T follicular helper cell (primary cell): ENCODE results near the gene LRRN4CL.

Experiments
- DNase-seq: peaks from one replicate; pipeline ENCODE4 v3.0.0-alpha.2; 2020; ENCODE audit warnings: low read depth

Gene LRRN4CL

DNA sequence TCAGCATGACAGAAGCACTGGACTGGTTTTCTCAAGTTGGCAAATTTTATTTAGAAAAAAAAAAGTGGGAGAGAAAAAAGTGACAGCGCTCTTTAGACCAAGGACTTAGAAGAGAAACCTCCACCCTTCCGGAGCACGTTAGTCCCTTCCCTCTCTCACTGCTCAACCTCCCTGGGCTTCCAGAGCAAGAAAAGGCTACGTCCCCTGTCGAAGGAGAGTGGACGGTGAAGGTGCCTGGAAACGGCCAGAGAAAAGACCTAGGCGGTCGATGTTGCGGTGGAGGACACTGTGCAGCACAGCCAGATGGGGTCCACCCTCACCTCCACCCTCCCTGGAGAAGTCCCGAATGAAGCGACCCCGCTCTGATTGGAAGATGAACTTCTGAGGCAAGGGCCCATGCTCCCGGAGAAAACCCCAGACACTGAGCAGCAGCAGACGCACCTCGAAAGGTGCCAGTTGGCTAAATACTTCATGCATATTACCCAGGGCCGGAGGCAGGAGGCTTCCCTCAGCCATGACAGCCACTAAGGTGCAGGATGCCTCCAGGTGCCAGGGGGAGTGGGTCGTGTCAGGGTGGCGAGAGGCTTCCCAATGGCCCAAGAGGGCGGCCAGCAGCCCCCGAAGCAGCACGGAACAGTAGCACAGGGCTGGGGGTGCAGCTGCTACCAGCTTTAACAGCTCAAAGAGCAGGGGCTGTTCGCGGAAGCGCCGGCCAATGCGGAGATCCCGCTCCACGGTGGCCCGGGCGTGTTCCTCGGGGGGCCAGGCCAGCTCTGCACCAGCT is 42.3 kb downstream of the LRRN4CL start:
- no peak for DNase-seq

- DNase-seq, result peak; percentile 99
These were observed 43.1 kb downstream of the LRRN4CL start, which contains the start of gene GANAB for GRCh38 chr11:62645946-62646824. TSS of gene GANAB (minus strand) at chr11:62646613. CDS start at chr11:62646599, 14 bp downstream.

GRCh38 chr11:62645671-62645945 is 43.7 kb downstream of the LRRN4CL start:
- DNase-seq, result no peak

- no peak for DNase-seq
These were observed 45.1 kb downstream of the LRRN4CL start for GRCh38 chr11:62644220-62644619.
